ENCODE measurements around the gene FBXL7. TPM values are rescaled to one million over a fixed set of nuclear protein-coding genes. Genes with fewer than 3 reads are reported as not detected.
A peak's percentile ranks its signal among the peaks of the same experiment; 100 is the strongest.

Gene FBXL7
- total and polyA plus RNA-seq, 10 donors, result 1.1 to 12.9 (median 8.3) TPM

DNA sequence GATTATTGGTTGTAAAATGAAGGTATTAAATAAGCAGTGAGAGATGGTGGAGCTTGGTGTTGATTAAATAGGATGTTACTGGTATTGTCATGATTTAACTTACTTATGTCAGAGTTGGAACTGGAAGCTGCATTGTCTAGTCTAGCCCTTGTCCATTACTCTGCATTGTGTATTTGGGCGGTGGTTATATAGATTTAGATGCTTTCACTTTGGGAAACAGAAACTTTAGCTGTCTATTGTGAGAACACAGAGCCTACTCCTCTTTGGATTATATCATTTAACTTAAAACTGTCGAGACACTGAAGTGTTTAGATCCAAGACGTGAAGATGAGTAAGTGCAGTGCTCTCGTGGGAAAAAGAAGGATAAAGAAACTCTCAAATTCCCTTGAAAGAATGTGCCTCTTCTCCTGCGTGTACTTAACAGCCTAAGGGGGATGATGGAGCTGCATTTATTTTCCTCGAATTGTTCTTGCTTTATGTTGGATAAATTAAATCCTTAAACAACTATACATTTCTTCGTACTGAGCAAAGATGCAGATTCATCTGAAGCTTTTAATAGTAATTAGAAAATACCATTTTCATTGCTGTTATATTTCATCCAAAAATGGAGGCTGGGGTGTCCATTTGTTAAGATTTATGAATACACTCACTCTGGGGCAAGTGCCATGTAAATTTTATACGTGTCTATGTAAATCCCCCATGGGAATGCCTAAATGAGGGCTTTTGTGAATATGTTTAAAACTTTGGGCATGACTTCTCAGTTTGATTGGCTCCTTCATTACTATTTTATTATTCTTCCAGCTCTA, 21.6 kb downstream of the FBXL7 start:
- no peak for DNase-seq
- Histone ChIP-seq H3K9me3 (peaks cover 0 to 17% (median 0%) of the 10 kb centered on the region in 8 donors), H3K4me1 (peaks cover 0 to 5% (median 0%) of the 10 kb centered on the region in 6 donors), H3K36me3 (no peaks in the 10 kb centered on the region), H3K27ac (no peak overlapping the region), H3K4me3 (no peak overlapping the region), H3K27me3 (replicated peaks in 1 of 7) (no peaks in the 10 kb centered on the region)
- intact Hi-C loops (cut with DNase I; ENCODE audit: low total_unique reads), result no loop called here
- TF ChIP-seq POLR2AphosphoS5 (IDR thresholded peaks at IDR 0.05), result no peak
- no peak for TF ChIP-seq POLR2A (IDR thresholded peaks at IDR 0.05)
- TF ChIP-seq, protein P1, sequence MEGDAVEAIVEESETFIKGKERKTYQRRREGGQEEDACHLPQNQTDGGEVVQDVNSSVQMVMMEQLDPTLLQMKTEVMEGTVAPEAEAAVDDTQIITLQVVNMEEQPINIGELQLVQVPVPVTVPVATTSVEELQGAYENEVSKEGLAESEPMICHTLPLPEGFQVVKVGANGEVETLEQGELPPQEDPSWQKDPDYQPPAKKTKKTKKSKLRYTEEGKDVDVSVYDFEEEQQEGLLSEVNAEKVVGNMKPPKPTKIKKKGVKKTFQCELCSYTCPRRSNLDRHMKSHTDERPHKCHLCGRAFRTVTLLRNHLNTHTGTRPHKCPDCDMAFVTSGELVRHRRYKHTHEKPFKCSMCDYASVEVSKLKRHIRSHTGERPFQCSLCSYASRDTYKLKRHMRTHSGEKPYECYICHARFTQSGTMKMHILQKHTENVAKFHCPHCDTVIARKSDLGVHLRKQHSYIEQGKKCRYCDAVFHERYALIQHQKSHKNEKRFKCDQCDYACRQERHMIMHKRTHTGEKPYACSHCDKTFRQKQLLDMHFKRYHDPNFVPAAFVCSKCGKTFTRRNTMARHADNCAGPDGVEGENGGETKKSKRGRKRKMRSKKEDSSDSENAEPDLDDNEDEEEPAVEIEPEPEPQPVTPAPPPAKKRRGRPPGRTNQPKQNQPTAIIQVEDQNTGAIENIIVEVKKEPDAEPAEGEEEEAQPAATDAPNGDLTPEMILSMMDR (IDR thresholded peaks at IDR 0.05 in 8 of 11, conservative IDR thresholded peaks at IDR 0.05 in 3 of 11), result no peak
- WGBS, 5 donors, result 75 to 81% (median 76%) methylated on average over 8 of the region's 8 CpGs

- 54 to 74% (median 65%) methylated on average over 3 of the region's 3 CpGs for WGBS, 5 donors
- intact Hi-C loops (cut with DNase I; ENCODE audit: low total_unique reads), result no loop called here
- H3K9me3 ChIP-seq, result peaks cover 0 to 17% (median 0%) of the 10 kb centered on the region in 8 donors
- TF ChIP-seq POLR2A (IDR thresholded peaks at IDR 0.05) (no peak), POLR2AphosphoS5 (IDR thresholded peaks at IDR 0.05) (no peak)
- TF ChIP-seq, protein P1 (IDR thresholded peaks at IDR 0.05 in 8 of 11, conservative IDR thresholded peaks at IDR 0.05 in 3 of 11), result no peak
- H3K4me3 ChIP-seq, result no peak overlapping the region
- H3K4me1 ChIP-seq, result peaks cover 0 to 7% (median 0%) of the 10 kb centered on the region in 6 donors
- H3K36me3 ChIP-seq, result no peaks in the 10 kb centered on the region
- no peaks in the 10 kb centered on the region for H3K27me3 ChIP-seq (replicated peaks in 1 of 7)
- no peak overlapping the region for H3K27ac ChIP-seq
- DNase-seq, result no peak
Observed at GRCh38 chr5:15522187-15522520, 22.2 kb downstream of the FBXL7 start.

GRCh38 chr5:15524712-15525111, 24.7 kb downstream of the FBXL7 start:
- Histone ChIP-seq H3K9me3 (peaks cover 0 to 2% (median 0%) of the 10 kb centered on the region in 8 donors), H3K4me3 (no peak overlapping the region), H3K4me1 (peaks cover 0 to 7% (median 0%) of the 10 kb centered on the region in 6 donors), H3K36me3 (no peaks in the 10 kb centered on the region), H3K27me3 (replicated peaks in 1 of 7) (no peaks in the 10 kb centered on the region), H3K27ac (no peak overlapping the region)
- TF ChIP-seq POLR2AphosphoS5 (IDR thresholded peaks at IDR 0.05) (no peak), POLR2A (IDR thresholded peaks at IDR 0.05) (no peak)
- TF ChIP-seq, protein P1 (IDR thresholded peaks at IDR 0.05 in 8 of 11, conservative IDR thresholded peaks at IDR 0.05 in 3 of 11), result no peak
- intact Hi-C loops (cut with DNase I; ENCODE audit: low total_unique reads), result no loop called here
- DNase-seq, result no peak
- 79 to 95% (median 83%) methylated on average over 2 of the region's 2 CpGs for WGBS, 5 donors

GRCh38 chr5:15525703-15526275, 25.8 kb downstream of the FBXL7 start:
- Histone ChIP-seq H3K36me3 (no peaks in the 10 kb centered on the region), H3K4me3 (no peak overlapping the region), H3K4me1 (peaks cover 0 to 7% (median 0%) of the 10 kb centered on the region in 6 donors), H3K27ac (peak overlapping the region in 2 of 8 donors; percentile 25 to 28), H3K27me3 (replicated peaks in 1 of 7) (no peaks in the 10 kb centered on the region), H3K9me3 (peaks cover 0 to 5% (median 0%) of the 10 kb centered on the region in 8 donors)
- WGBS, 5 donors, result 70 to 87% (median 81%) methylated on average over 3 of the region's 3 CpGs
- TF ChIP-seq POLR2A (IDR thresholded peaks at IDR 0.05), result no peak
- TF ChIP-seq, protein P1 (IDR thresholded peaks at IDR 0.05 in 8 of 11, conservative IDR thresholded peaks at IDR 0.05 in 3 of 11), result no peak
- no peak for TF ChIP-seq POLR2AphosphoS5 (IDR thresholded peaks at IDR 0.05)
- DNase-seq, result no peak
- intact Hi-C loops (cut with DNase I; ENCODE audit: low total_unique reads), result no loop called here

Measured in spleen (tissue), 11 donors.